ENCODE results near the gene ICA1. TPM values are rescaled to one million over a fixed set of nuclear protein-coding genes. Genes with fewer than 3 reads are reported as not detected.

ICA1 gene
- total RNA-seq, 2 donors from 2014 or later: 71.2 to 115 TPM

DNA sequence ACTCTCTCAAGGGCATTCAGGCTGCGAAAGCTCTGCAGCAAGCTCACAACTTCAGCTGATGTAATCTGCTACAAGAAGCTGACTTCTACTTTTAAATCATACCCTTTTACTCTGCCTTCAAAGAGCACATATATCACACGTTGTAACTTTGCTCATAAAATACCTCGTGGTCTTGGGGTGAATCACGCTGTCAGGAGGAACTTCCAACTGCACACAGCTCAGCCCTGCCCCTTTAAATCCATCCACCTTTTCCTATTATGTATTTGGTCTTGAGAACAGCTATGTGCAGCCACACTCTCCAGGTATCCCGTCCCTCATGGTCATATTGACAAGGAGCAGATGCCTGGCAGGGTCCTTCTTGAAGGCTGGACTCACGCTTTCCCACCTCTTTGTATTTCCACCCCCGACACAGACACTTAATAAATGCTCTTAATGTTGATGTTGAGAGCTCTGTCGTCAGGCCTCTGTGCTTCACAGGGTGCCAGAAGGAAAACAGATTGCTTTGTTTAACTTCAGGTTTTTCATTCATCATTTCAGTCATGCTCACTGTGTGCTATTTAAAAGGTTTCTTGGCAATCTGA is 47.6 kb downstream of the ICA1 start:
- no peaks in the 10 kb centered on the region for H3K27me3 ChIP-seq
- peaks cover 10% of the 10 kb centered on the region for H3K4me1 ChIP-seq
- peaks cover 0 to 2% of the 10 kb centered on the region in 2 donors for H3K36me3 ChIP-seq (replicated peaks in 1 of 2; ENCODE audit: insufficient read depth in 1 of 2, low read depth in 2 of 2)
- no peaks in the 10 kb centered on the region for H3K9me3 ChIP-seq
- intact Hi-C loops (cut with DNase I): no loop called here
- ATAC-seq (no peak), DNase-seq (no peak)
- WGBS, 2 donors: 42 to 64% methylated on average over 8 of the region's 8 CpGs
- no peak overlapping the region for H3K4me3 ChIP-seq
- no peak for TF ChIP-seq POLR2A (IDR thresholded peaks at IDR 0.05)
- H3K27ac ChIP-seq: no peak overlapping the region

DNA sequence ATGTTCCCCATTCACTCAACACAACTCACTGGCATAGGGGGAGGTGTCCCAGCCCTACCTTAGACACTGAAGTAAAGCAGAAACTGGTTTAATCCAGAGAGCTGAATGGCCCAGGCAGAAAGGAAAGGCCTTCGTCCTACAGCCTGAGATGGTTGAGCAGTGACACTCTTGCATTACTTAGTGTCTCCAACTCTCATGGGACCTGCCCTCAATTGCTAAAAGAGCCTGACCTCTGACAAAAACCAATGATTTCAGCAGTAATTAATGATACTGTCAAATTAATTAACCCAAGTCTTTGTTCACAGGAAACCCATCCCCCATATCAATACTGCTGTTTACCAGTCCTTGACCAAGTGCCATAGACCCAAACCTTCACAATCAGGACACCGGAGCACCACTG is 48.6 kb downstream of the ICA1 start:
- TF ChIP-seq, protein P1, sequence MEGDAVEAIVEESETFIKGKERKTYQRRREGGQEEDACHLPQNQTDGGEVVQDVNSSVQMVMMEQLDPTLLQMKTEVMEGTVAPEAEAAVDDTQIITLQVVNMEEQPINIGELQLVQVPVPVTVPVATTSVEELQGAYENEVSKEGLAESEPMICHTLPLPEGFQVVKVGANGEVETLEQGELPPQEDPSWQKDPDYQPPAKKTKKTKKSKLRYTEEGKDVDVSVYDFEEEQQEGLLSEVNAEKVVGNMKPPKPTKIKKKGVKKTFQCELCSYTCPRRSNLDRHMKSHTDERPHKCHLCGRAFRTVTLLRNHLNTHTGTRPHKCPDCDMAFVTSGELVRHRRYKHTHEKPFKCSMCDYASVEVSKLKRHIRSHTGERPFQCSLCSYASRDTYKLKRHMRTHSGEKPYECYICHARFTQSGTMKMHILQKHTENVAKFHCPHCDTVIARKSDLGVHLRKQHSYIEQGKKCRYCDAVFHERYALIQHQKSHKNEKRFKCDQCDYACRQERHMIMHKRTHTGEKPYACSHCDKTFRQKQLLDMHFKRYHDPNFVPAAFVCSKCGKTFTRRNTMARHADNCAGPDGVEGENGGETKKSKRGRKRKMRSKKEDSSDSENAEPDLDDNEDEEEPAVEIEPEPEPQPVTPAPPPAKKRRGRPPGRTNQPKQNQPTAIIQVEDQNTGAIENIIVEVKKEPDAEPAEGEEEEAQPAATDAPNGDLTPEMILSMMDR (IDR thresholded peaks at IDR 0.05): no peak
- no peak for TF ChIP-seq POLR2A (IDR thresholded peaks at IDR 0.05)
- Histone ChIP-seq H3K4me3 (no peak overlapping the region), H3K27me3 (no peaks in the 10 kb centered on the region), H3K4me1 (peaks cover 10% of the 10 kb centered on the region), H3K27ac (no peak overlapping the region), H3K9me3 (no peaks in the 10 kb centered on the region), H3K36me3 (replicated peaks in 1 of 2; ENCODE audit: insufficient read depth in 1 of 2, low read depth in 2 of 2) (peaks cover 0 to 2% of the 10 kb centered on the region in 2 donors)
- DNase-seq: no peak
- WGBS, 2 donors: 74 to 89% methylated on average over 2 of the region's 2 CpGs
- ATAC-seq: no peak
- intact Hi-C loops (cut with DNase I): no loop called here

DNA sequence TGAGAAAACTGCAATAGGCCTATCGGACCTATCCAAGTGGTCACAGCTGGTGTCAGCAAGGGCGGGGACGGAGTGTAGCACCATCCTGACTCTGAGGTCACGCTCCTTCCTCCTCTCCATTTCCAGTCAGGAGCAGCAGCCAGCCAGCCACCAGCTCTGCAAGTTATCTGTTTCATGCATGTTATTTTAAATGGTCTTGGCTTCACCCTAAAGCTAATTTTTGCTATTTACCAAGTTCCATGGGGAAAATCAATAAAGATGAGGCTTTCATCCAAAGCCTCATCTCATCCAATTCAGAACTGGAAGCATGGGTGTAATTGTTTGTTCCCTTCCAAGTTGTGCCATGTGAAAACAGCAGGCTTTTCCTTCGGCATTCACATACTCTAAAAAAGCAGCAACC is 49.3 kb downstream of the ICA1 start:
- no peak for TF ChIP-seq POLR2A (IDR thresholded peaks at IDR 0.05)
- TF ChIP-seq, protein P1 (IDR thresholded peaks at IDR 0.05): no peak
- no peak overlapping the region for H3K4me3 ChIP-seq
- no peaks in the 10 kb centered on the region for H3K9me3 ChIP-seq
- intact Hi-C loops (cut with DNase I): no loop called here
- 67 to 74% methylated on average over 5 of the region's 5 CpGs for WGBS, 2 donors
- peaks cover 10% of the 10 kb centered on the region for H3K4me1 ChIP-seq
- no peaks in the 10 kb centered on the region for H3K27me3 ChIP-seq
- no peak for DNase-seq
- no peak overlapping the region for H3K27ac ChIP-seq
- no peak for ATAC-seq
- no peaks in the 10 kb centered on the region for H3K36me3 ChIP-seq (replicated peaks in 1 of 2; ENCODE audit: insufficient read depth in 1 of 2, low read depth in 2 of 2)

DNA sequence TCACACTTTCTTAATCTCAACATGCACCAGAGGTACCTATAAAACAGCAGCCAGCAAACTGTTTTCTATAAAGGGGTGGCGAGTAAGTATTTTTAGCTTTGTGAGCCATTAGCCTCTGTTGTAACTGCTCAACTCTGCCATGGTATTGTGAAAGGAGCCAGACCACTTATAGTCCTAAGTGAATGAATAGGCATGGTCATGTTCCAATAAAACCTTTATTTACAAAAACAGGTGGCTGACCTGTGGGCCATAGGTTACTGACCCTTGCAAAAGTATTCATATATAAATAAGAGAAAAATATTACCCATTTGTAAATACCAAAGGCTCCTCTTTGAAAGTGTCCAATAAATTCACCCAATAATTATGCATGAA is 50.3 kb downstream of the ICA1 start:
- DNase-seq: no peak
- Histone ChIP-seq H3K27ac (no peak overlapping the region), H3K9me3 (no peaks in the 10 kb centered on the region), H3K36me3 (replicated peaks in 1 of 2; ENCODE audit: insufficient read depth in 1 of 2, low read depth in 2 of 2) (no peaks in the 10 kb centered on the region), H3K4me3 (no peak overlapping the region), H3K4me1 (peaks cover 10% of the 10 kb centered on the region), H3K27me3 (no peaks in the 10 kb centered on the region)
- WGBS, 2 donors: 94 to 96% methylated on average over 1 of the region's 1 CpG
- ATAC-seq: no peak
- no peak for TF ChIP-seq POLR2A (IDR thresholded peaks at IDR 0.05)
- TF ChIP-seq, protein P1 (IDR thresholded peaks at IDR 0.05): no peak
- intact Hi-C loops (cut with DNase I): no loop called here

DNA sequence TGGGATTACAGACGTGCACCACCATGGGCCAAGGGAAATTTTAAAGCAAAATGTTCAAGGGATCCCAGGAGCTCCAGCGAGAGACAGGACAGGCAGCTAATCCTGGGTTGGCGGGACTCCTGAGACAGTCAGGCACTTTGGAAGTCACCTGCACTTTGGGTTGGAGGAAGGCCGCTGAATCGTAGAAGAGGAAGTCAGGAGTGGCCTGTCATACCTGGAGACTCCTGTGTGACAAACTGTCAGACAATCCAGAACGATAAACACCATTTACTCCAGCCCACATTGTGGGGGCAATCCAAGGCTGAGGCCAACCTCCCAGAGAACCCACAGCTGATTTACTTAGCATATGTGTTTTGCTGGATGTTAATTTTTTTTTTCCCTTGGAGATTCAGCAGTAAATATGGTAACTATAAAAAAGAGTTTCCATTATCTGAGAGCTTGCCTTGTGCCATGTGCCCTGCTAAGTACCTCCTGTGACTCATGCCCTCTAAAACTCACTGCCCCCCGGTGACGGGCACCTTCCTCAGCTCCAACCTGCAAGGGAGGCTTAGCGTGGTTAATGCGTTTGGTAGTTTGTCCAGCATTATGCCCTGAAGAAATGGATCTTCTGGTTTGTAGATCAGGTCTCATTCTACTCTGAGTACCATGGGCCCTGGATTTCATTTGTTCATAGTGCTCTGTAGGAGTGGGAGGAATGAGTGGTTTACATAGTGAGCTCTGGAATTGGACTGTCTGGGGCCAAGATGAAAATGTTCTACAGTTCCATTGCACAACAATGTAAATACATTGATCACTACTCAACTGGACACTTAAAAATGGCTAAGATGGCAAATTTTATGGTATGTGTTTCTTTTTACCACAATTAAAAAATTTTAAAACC is 50.9 kb downstream of the ICA1 start:
- ATAC-seq: no peak

More for the DNA sequence above, 50.9 kb downstream of the ICA1 start:
- Histone ChIP-seq H3K4me1 (peaks cover 10% of the 10 kb centered on the region), H3K36me3 (replicated peaks in 1 of 2; ENCODE audit: insufficient read depth in 1 of 2, low read depth in 2 of 2) (no peaks in the 10 kb centered on the region), H3K27me3 (no peaks in the 10 kb centered on the region), H3K4me3 (no peak overlapping the region), H3K9me3 (no peaks in the 10 kb centered on the region), H3K27ac (no peak overlapping the region)
- TF ChIP-seq POLR2A (IDR thresholded peaks at IDR 0.05): no peak
- TF ChIP-seq, protein P1 (IDR thresholded peaks at IDR 0.05): no peak
- intact Hi-C loops (cut with DNase I): no loop called here
- WGBS, 2 donors: 89 to 90% methylated on average over 9 to 10 of the region's 10 CpGs
- no peak for DNase-seq

All from body of pancreas (tissue), 4 donors.